ENCODE data around the gene HRC. TPM values are rescaled to one million over a fixed set of nuclear protein-coding genes. Genes with fewer than 3 reads are reported as not detected.

HRC gene
- total and polyA plus RNA-seq, 11 donors = 267 to 1,953 (median 867) TPM

DNA sequence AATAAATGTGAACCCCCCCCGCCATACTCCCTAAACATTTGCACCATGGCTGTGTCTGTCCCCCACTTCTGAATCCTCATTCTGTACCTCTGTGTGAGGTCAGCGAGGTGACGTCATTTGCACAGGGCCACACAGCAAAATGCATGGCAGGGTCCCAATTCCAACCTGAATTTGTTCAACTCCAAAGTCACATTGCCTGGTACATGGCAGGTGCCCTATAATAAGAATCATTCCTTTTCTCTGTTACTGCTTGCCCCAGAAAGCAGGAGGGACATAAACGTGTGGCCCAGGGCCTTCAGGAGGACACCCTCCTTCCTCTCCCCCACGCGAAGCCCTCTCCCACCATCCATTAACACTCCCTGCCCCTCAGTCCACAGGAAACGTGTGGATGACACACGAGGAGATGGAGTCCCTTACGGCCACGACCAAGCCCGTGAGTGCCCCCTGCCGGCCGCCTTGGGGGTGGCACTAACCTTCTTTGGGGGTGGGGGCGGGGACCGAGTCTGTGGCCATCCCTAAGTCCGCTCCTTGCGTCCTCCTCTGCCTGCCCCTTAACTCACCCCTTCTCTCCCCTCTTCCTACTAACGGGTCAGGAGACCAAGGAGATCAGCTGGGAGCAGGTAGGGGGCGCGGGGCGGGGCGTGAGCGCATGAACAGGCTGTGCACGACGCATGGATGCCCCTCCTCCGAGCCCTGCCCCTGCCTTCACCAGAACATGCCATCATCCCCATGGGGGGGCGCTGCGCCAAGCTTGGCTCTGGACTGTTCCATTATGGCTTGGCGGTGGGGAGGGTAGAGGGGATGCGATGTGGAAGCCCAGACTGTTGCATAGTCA lies 9.4 kb downstream of the HRC start:
- ATAC-seq (peak in 3 of 4 donors; percentile 8 to 18 (median 12)), DNase-seq (peak; percentile 79 to 87 (median 81))
- Histone ChIP-seq H3K4me3 (peak overlapping the region in 9 of 12 donors; percentile 8 to 50 (median 34)), H3K27me3 (peaks cover 0 to 18% (median 0%) of the 10 kb centered on the region in 9 donors), H3K4me1 (peaks cover 0 to 46% (median 29%) of the 10 kb centered on the region in 12 donors), H3K9me3 (no peaks in the 10 kb centered on the region), H3K27ac (peak overlapping the region in 1 of 12 donors; percentile 28), H3K36me3 (no peaks in the 10 kb centered on the region)
- intact Hi-C loops (cut with DNase I) = loop anchor here (1.0 to 5.0 kb wide), 7 partner anchors 33 to 153 kb away; partner anchors contain the start of genes LIN7B (in 4 of the 10), GYS1 (in 1 of the 10) and RUVBL2 (in 1 of the 10)
- 8 to 15% (median 11%) methylated on average over 27 to 30 of the region's 30 CpGs for WGBS, 4 donors
- TF ChIP-seq, protein P1, sequence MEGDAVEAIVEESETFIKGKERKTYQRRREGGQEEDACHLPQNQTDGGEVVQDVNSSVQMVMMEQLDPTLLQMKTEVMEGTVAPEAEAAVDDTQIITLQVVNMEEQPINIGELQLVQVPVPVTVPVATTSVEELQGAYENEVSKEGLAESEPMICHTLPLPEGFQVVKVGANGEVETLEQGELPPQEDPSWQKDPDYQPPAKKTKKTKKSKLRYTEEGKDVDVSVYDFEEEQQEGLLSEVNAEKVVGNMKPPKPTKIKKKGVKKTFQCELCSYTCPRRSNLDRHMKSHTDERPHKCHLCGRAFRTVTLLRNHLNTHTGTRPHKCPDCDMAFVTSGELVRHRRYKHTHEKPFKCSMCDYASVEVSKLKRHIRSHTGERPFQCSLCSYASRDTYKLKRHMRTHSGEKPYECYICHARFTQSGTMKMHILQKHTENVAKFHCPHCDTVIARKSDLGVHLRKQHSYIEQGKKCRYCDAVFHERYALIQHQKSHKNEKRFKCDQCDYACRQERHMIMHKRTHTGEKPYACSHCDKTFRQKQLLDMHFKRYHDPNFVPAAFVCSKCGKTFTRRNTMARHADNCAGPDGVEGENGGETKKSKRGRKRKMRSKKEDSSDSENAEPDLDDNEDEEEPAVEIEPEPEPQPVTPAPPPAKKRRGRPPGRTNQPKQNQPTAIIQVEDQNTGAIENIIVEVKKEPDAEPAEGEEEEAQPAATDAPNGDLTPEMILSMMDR (IDR thresholded peaks at IDR 0.05) = peak; percentile 87 to 95 (median 91)
- TF ChIP-seq POLR2A (IDR thresholded peaks at IDR 0.05) = no peak

DNA sequence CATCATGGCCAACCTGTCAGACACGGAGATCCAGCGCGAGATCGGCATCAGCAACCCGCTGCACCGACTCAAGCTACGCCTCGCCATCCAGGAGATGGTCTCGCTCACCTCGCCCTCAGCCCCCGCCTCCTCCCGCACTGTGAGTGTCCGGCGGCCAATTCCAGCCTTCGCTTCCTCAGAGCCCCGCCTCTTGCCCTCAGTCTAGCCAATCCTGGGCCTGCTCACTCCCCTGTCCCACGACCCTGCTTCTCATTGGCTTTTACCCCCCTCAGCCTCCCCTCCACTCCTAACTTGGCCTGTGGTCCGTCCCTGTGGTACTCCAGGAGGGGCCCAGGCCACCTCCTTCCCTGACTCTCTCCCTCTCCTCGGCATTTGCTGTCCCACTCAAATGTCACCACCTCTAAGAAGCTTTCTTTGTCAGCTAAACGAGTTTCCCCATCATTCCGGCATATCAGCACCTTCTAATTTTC lies 12.3 kb downstream of the HRC start:
- WGBS, 4 donors = 2 to 3% (median 3%) methylated on average over 20 to 21 of the region's 21 CpGs
- Histone ChIP-seq H3K4me1 (peaks cover 0 to 26% (median 15%) of the 10 kb centered on the region in 12 donors), H3K9me3 (no peaks in the 10 kb centered on the region)

DNA sequence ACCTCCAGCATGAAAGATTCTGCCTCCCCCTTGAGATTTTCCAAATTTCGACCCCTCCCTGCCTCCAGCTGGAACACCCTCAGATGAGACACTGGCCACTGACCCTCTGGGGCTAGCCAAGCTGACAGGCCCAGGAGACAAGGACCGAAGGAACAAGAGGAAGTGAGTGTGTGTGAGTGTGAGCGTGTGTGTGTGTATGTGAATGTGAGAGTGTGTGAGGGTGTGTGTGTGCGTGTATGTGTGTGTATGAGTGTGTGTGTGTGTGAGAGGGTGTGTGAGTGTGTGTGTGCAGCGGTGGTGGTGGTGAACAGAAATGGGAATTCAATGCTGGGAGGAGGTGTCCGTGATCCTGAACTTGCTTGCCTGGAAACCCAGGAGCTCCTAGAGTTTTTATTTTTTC lies 13.8 kb downstream of the HRC start:
- intact Hi-C loops (cut with DNase I) = no loop called here
- H3K27ac ChIP-seq = no peak overlapping the region
- H3K4me1 ChIP-seq = peaks cover 0 to 23% (median 14%) of the 10 kb centered on the region in 12 donors
- ATAC-seq = no peak
- no peaks in the 10 kb centered on the region for H3K27me3 ChIP-seq
- TF ChIP-seq POLR2A (IDR thresholded peaks at IDR 0.05) = no peak
- TF ChIP-seq, protein P1 (IDR thresholded peaks at IDR 0.05) = no peak
- no peaks in the 10 kb centered on the region for H3K36me3 ChIP-seq
- WGBS, 4 donors = 74 to 83% (median 81%) methylated on average over 6 of the region's 6 CpGs
- no peak for DNase-seq
- no peaks in the 10 kb centered on the region for H3K9me3 ChIP-seq
- H3K4me3 ChIP-seq = no peak overlapping the region

More for the DNA sequence above, 12.3 kb downstream of the HRC start:
- Histone ChIP-seq H3K4me3 (peak overlapping the region in 11 of 12 donors; percentile 21 to 64 (median 57)), H3K27me3 (no peaks in the 10 kb centered on the region), H3K36me3 (no peaks in the 10 kb centered on the region), H3K27ac (peak overlapping the region in 3 of 12 donors; percentile 30 to 54 (median 47))
- ATAC-seq = peak; percentile 97 to 98 (median 98)
- peak; percentile 93 to 96 (median 93) for DNase-seq
- TF ChIP-seq, protein P1 (IDR thresholded peaks at IDR 0.05) = no peak
- TF ChIP-seq POLR2A (IDR thresholded peaks at IDR 0.05) = peak in 1 of 2 donors; percentile 37
- intact Hi-C loops (cut with DNase I) = loop anchor here in 1 of 10 donors (1.0 kb wide), 1 partner anchor 25 kb away; no protein-coding TSS in a partner anchor

DNA sequence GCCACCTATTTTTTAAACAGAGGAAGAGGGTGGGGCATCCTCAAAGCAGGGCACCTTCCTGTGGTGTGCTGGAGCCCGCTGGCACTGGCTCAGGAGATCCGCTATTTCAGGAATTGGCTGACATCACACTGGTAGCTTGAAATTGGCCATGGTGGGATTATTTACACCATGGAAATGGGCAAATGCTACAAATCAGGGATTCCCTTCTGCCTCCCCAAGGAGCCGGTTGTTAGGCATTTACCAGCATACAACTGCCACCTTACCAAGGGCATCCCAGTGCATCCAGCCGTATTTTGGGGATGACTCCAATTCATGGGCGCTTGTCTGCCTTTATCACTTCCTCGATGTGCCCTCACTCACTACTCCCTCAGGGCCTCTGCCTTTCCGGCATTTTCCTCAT lies 14.2 kb downstream of the HRC start:
- H3K9me3 ChIP-seq = no peaks in the 10 kb centered on the region
- ATAC-seq = no peak
- no peak overlapping the region for H3K27ac ChIP-seq
- H3K27me3 ChIP-seq = no peaks in the 10 kb centered on the region
- H3K4me3 ChIP-seq = no peak overlapping the region
- no peak for DNase-seq
- H3K36me3 ChIP-seq = no peaks in the 10 kb centered on the region
- WGBS, 4 donors = 74 to 85% (median 79%) methylated on average over 7 of the region's 7 CpGs
- no peak for TF ChIP-seq POLR2A (IDR thresholded peaks at IDR 0.05)
- TF ChIP-seq, protein P1 (IDR thresholded peaks at IDR 0.05) = no peak
- intact Hi-C loops (cut with DNase I) = no loop called here
- H3K4me1 ChIP-seq = peaks cover 0 to 23% (median 10%) of the 10 kb centered on the region in 12 donors
